ENCODE measurements around the gene DDX19B. TPM values are rescaled to one million over a fixed set of nuclear protein-coding genes. Genes with fewer than 3 reads are reported as not detected.
A peak's percentile ranks its signal among the peaks of the same experiment; 100 is the strongest.

Gene DDX19B
- total and polyA plus RNA-seq, 9 of the 15 experiments (the other 6 are each of a cell fraction or from before 2014, with no cell fraction given): 7.0 to 32.9 (median 19.3) TPM

DNA sequence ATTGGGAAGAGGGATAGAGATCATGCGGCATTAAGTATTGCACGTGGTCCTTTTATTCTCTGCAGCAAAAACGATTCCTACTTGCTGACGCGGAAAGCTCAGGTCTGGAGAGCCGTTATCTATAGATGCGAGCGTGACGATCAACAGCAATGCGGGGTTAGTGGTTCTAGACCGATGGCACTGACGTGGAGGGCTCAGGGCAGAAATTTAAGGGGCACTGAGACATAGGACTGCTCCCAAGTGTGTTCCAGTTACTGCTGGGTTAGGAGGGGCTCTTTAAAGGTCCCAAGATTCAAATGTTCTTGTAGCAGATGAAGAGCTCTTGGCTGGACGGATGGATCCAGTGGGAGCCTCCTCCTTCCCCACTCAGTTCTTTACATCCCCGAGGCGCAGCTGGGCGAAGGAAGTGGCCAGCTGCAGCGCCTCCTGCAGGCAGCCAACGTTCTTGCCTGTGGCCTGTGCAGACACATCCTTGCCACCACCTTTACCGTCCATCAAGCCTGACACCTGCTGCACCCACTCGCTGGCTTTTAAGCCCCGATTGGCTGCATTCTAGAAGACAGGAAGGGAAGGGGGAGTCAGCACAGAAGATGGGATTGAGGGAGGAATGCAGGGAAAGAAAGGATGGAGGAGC lies 46.5 kb upstream of the DDX19B start (continued):
- no peak for TF ChIP-seq ZNF165 (CRISPR knock-in tag; IDR thresholded peaks at IDR 0.05; ENCODE audit: borderline replicate concordance)
- TF ChIP-seq SMARCA4 (IDR thresholded peaks at IDR 0.05): no peak
- no peak for TF ChIP-seq BRD4 (IDR thresholded peaks at IDR 0.05)
- TF ChIP-seq ZNF316 (IDR thresholded peaks at IDR 0.05): no peak
- no peak for TF ChIP-seq NR1H2 (CRISPR knock-in tag; IDR thresholded peaks at IDR 0.05)
- TF ChIP-seq, protein P1, sequence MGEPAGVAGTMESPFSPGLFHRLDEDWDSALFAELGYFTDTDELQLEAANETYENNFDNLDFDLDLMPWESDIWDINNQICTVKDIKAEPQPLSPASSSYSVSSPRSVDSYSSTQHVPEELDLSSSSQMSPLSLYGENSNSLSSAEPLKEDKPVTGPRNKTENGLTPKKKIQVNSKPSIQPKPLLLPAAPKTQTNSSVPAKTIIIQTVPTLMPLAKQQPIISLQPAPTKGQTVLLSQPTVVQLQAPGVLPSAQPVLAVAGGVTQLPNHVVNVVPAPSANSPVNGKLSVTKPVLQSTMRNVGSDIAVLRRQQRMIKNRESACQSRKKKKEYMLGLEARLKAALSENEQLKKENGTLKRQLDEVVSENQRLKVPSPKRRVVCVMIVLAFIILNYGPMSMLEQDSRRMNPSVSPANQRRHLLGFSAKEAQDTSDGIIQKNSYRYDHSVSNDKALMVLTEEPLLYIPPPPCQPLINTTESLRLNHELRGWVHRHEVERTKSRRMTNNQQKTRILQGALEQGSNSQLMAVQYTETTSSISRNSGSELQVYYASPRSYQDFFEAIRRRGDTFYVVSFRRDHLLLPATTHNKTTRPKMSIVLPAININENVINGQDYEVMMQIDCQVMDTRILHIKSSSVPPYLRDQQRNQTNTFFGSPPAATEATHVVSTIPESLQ (CRISPR knock-in tag; IDR thresholded peaks at IDR 0.05): no peak
- TF ChIP-seq DMBX1 (CRISPR knock-in tag; IDR thresholded peaks at IDR 0.05; ENCODE audit: borderline replicate concordance): no peak
- TF ChIP-seq RAD21 (CRISPR knock-in tag; conservative IDR thresholded peaks at IDR 0.05 in 1 of 2, IDR thresholded peaks at IDR 0.05 in 1 of 2): 0 out of 4 replicates have a peak, but pooled peaks of 1 of the 2 experiments have one; percentile 14
- TF ChIP-seq, protein P2, sequence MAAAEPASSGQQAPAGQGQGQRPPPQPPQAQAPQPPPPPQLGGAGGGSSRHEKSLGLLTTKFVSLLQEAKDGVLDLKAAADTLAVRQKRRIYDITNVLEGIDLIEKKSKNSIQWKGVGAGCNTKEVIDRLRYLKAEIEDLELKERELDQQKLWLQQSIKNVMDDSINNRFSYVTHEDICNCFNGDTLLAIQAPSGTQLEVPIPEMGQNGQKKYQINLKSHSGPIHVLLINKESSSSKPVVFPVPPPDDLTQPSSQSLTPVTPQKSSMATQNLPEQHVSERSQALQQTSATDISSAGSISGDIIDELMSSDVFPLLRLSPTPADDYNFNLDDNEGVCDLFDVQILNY (CRISPR knock-in tag; IDR thresholded peaks at IDR 0.05): peak; percentile 10; the same call in 1 of the 2 replicates
- TF ChIP-seq, protein P3, sequence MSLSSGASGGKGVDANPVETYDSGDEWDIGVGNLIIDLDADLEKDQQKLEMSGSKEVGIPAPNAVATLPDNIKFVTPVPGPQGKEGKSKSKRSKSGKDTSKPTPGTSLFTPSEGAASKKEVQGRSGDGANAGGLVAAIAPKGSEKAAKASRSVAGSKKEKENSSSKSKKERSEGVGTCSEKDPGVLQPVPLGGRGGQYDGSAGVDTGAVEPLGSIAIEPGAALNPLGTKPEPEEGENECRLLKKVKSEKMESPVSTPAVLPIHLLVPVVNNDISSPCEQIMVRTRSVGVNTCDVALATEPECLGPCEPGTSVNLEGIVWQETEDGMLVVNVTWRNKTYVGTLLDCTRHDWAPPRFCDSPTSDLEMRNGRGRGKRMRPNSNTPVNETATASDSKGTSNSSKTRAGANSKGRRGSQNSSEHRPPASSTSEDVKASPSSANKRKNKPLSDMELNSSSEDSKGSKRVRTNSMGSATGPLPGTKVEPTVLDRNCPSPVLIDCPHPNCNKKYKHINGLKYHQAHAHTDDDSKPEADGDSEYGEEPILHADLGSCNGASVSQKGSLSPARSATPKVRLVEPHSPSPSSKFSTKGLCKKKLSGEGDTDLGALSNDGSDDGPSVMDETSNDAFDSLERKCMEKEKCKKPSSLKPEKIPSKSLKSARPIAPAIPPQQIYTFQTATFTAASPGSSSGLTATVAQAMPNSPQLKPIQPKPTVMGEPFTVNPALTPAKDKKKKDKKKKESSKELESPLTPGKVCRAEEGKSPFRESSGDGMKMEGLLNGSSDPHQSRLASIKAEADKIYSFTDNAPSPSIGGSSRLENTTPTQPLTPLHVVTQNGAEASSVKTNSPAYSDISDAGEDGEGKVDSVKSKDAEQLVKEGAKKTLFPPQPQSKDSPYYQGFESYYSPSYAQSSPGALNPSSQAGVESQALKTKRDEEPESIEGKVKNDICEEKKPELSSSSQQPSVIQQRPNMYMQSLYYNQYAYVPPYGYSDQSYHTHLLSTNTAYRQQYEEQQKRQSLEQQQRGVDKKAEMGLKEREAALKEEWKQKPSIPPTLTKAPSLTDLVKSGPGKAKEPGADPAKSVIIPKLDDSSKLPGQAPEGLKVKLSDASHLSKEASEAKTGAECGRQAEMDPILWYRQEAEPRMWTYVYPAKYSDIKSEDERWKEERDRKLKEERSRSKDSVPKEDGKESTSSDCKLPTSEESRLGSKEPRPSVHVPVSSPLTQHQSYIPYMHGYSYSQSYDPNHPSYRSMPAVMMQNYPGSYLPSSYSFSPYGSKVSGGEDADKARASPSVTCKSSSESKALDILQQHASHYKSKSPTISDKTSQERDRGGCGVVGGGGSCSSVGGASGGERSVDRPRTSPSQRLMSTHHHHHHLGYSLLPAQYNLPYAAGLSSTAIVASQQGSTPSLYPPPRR (CRISPR knock-in tag; IDR thresholded peaks at IDR 0.05; ENCODE audit: borderline replicate concordance): 0 out of 2 replicates have a peak, but pooled peaks have one; percentile 58
- no peak for TF ChIP-seq CBX3 (IDR thresholded peaks at IDR 0.05; ENCODE audit: borderline replicate concordance in 1 of 2, low read length in 2 of 2)
- TF ChIP-seq MEF2D (tag; conservative IDR thresholded peaks at IDR 0.05; ENCODE audit: low read depth): no peak
- 0 out of 2 replicates have a peak, but pooled peaks have one; percentile 46 for TF ChIP-seq ZNF561 (CRISPR knock-in tag; conservative IDR thresholded peaks at IDR 0.05)
- TF ChIP-seq, protein P4, sequence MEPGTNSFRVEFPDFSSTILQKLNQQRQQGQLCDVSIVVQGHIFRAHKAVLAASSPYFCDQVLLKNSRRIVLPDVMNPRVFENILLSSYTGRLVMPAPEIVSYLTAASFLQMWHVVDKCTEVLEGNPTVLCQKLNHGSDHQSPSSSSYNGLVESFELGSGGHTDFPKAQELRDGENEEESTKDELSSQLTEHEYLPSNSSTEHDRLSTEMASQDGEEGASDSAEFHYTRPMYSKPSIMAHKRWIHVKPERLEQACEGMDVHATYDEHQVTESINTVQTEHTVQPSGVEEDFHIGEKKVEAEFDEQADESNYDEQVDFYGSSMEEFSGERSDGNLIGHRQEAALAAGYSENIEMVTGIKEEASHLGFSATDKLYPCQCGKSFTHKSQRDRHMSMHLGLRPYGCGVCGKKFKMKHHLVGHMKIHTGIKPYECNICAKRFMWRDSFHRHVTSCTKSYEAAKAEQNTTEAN (CRISPR knock-in tag; IDR thresholded peaks at IDR 0.05): no peak
- TF ChIP-seq, protein P5, sequence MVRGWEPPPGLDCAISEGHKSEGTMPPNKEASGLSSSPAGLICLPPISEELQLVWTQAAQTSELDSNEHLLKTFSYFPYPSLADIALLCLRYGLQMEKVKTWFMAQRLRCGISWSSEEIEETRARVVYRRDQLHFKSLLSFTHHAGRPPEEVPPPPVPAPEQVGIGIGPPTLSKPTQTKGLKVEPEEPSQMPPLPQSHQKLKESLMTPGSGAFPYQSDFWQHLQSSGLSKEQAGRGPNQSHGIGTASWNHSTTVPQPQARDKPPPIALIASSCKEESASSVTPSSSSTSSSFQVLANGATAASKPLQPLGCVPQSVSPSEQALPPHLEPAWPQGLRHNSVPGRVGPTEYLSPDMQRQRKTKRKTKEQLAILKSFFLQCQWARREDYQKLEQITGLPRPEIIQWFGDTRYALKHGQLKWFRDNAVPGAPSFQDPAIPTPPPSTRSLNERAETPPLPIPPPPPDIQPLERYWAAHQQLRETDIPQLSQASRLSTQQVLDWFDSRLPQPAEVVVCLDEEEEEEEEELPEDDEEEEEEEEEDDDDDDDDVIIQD (CRISPR knock-in tag; IDR thresholded peaks at IDR 0.05): no peak
- no peak for TF ChIP-seq HEY1 (CRISPR knock-in tag; IDR thresholded peaks at IDR 0.05; ENCODE audit: borderline replicate concordance)

All from K562 (cell line).